ENCODE measurements around the gene GGA3.
"Not testable (repeated sequence)": the region's sequence is repeated elsewhere in the genome, so short reads cannot be mapped to it uniquely, and the experiment has no call there.

GRCh38 chr17:75255954-75256698 lies 5.3 kb downstream of the GGA3 start:
- not testable (repeated sequence) for TF ChIP-seq CTCF, POLR2A (IDR thresholded peaks at IDR 0.05)
